HG03196 (cell line): Measurements from ENCODE around the gene KLHDC9.
A peak's percentile ranks its signal among the peaks of the same experiment; 100 is the strongest.
"Not testable (repeated sequence)": the region's sequence is repeated elsewhere in the genome, so short reads cannot be mapped to it uniquely, and the experiment has no call there.

ENCODE experiments used
- ATAC-seq: cut with Tn5 transposase; IDR thresholded peaks from one replicate; pipeline ENCODE4 v1.9.1; 2021; ENCODE audit not compliant: unreplicated experiment

The KLHDC9 gene

GRCh38 chr1:161092621-161093028 is 5.5 kb upstream of the KLHDC9 start:
- ATAC-seq, result no peak

GRCh38 chr1:161094481-161094880 is 3.7 kb upstream of the KLHDC9 start:
- ATAC-seq, result no peak

GRCh38 chr1:161095230-161095629 is 2.9 kb upstream of the KLHDC9 start:
- ATAC-seq, result no peak

GRCh38 chr1:161096015-161096414 is 2.1 kb upstream of the KLHDC9 start:
- ATAC-seq, result no peak

- no peak for ATAC-seq
Observed at GRCh38 chr1:161096530-161096929, 1.6 kb upstream of the KLHDC9 start.

GRCh38 chr1:161099090-161099802 is 1.1 kb downstream of the KLHDC9 start:
- no peak for ATAC-seq

GRCh38 chr1:161100556-161100955 is 2.4 kb downstream of the KLHDC9 start:
- no peak for ATAC-seq

- no peak for ATAC-seq
Observed at GRCh38 chr1:161106431-161106830, 8.3 kb downstream of the KLHDC9 start.

GRCh38 chr1:161111117-161111516 is 13.0 kb downstream of the KLHDC9 start:
- ATAC-seq, result no peak

- no peak for ATAC-seq
Observed at GRCh38 chr1:161111527-161111926, 13.4 kb downstream of the KLHDC9 start.

- ATAC-seq, result no peak
Observed at GRCh38 chr1:161113915-161114314, 15.8 kb downstream of the KLHDC9 start.

- no peak for ATAC-seq
Observed at GRCh38 chr1:161114556-161114955, 16.4 kb downstream of the KLHDC9 start.

- no peak for ATAC-seq
Observed at GRCh38 chr1:161115132-161115711, 17.1 kb downstream of the KLHDC9 start.

- not testable (repeated sequence) for ATAC-seq
Observed at GRCh38 chr1:161115961-161116360, 17.8 kb downstream of the KLHDC9 start.

- ATAC-seq, result peak; percentile 78
Observed at GRCh38 chr1:161117759-161118581, 19.8 kb downstream of the KLHDC9 start, which contains the start of the genes NIT1 and PFDN2. NIT1 (plus strand) TSS chr1:161118105; CDS start chr1:161118177, 72 bp downstream. PFDN2 (minus strand) TSS chr1:161118037; CDS start chr1:161118026, 11 bp downstream.

- ATAC-seq, result peak; percentile 38
Observed at GRCh38 chr1:161119092-161119903, 21.1 kb downstream of the KLHDC9 start.

- ATAC-seq, result no peak
Observed at GRCh38 chr1:161121042-161121650, 23.0 kb downstream of the KLHDC9 start.

- no peak for ATAC-seq
Observed at GRCh38 chr1:161121834-161122233, 23.7 kb downstream of the KLHDC9 start.

GRCh38 chr1:161122967-161123366 is 24.8 kb downstream of the KLHDC9 start:
- no peak for ATAC-seq

- no peak for ATAC-seq
Observed at GRCh38 chr1:161127649-161128048, 29.5 kb downstream of the KLHDC9 start.
